HEK293 (cell line): ENCODE data around the gene CACNA2D3.

Experiments
- CTCF ChIA-PET: fragments of 350-600 bp; formaldehyde crosslinking; extraction: SDS; loops from one replicate; lab custom pipeline; 2021; ENCODE audit warnings: antibody characterized with exemption; lab: Yijun Ruan, JAX
- POLR2A ChIA-PET: fragments of 300-600 bp; formaldehyde crosslinking; extraction: SDS; loops from one replicate; lab custom pipeline; 2020; ENCODE audit warnings: antibody characterized with exemption, inconsistent platforms; lab: Yijun Ruan, JAX
- H3K27ac ChIP-seq: fragments of 200-500 bp; sonication (Bioruptor generic); 2 replicates; pipeline ENCODE4 v1.5.1; 2014; ENCODE audit warnings: low read depth, low read length, control low read depth, inconsistent platforms; ENCODE audit errors: extremely low read depth
- H3K36me3 ChIP-seq, 2 experiments: fragments of 200-500 bp in 1 of 2; sonication (Bioruptor generic) in 1 of 2; 1 replicate in 1 of 2; 2 replicates in 1 of 2; pipeline ENCODE4 v1.5.1; 2014 to 2017; ENCODE audit warnings: inconsistent platforms in 2 of 2, low read length in 2 of 2; ENCODE audit not compliant: control insufficient read depth in 2 of 2, insufficient read depth in 1 of 2
- H3K4me1 ChIP-seq: fragments of 200-500 bp; sonication (Bioruptor generic); 2 replicates; pipeline ENCODE4 v1.5.1; 2014; ENCODE audit warnings: mild to moderate bottlenecking, low read length, inconsistent platforms; ENCODE audit not compliant: control insufficient read depth, insufficient read depth
- H3K4me3 ChIP-seq: 2 replicates; pipeline ENCODE4 v1.5.1; 2011; ENCODE audit warnings: low read depth, mild to moderate bottlenecking, control low read depth, low read length, moderate library complexity
- H3K9me3 ChIP-seq: fragments of 200-500 bp; sonication (Bioruptor generic); 2 replicates; pipeline ENCODE4 v1.5.1; 2014; ENCODE audit warnings: low read depth, low read length, inconsistent platforms; ENCODE audit not compliant: control insufficient read depth, insufficient read depth
- HOXC10 ChIP-seq: sonication (generic); formaldehyde crosslinking; IDR thresholded peaks from 2 replicates; pipeline ENCODE4 v1.8.1; 2023; ENCODE audit warnings: mild to moderate bottlenecking, missing genetic modification reagents
- KLF10 ChIP-seq: fragments of 450-650 bp; IDR thresholded peaks from 2 replicates; pipeline ENCODE4 v1.5.1; 2018; ENCODE audit warnings: missing biosample characterization, mild to moderate bottlenecking, missing genetic modification characterization
- RBAK ChIP-seq: fragments of 450-650 bp; formaldehyde crosslinking; IDR thresholded peaks from 2 replicates; pipeline ENCODE4 v1.5.1; 2016; ENCODE audit warnings: missing biosample characterization, missing genetic modification characterization
- SP2 ChIP-seq: fragments of 450-650 bp; formaldehyde crosslinking; IDR thresholded peaks from 2 replicates; pipeline ENCODE4 v1.5.1; 2016; ENCODE audit warnings: missing biosample characterization, missing genetic modification characterization
- ZIC2 ChIP-seq: fragments of 450-650 bp; formaldehyde crosslinking; IDR thresholded peaks from 2 replicates; pipeline ENCODE4 v1.5.1; 2016; ENCODE audit warnings: missing biosample characterization, missing genetic modification characterization
- ZNF114 ChIP-seq: fragments of 450-650 bp; formaldehyde crosslinking; IDR thresholded peaks from 2 replicates; pipeline ENCODE4 v1.5.0; 2017; ENCODE audit warnings: missing biosample characterization, missing genetic modification characterization
- ZNF121 ChIP-seq: fragments of 450-650 bp; formaldehyde crosslinking; IDR thresholded peaks from 2 replicates; pipeline ENCODE4 v1.5.1; 2016; ENCODE audit warnings: missing biosample characterization, missing genetic modification characterization
- ZNF23 ChIP-seq: fragments of 450-650 bp; formaldehyde crosslinking; IDR thresholded peaks from 2 replicates; pipeline ENCODE4 v1.5.1; 2016; ENCODE audit warnings: missing biosample characterization, missing genetic modification characterization, borderline replicate concordance
- ZNF24 ChIP-seq: fragments of 450-650 bp; formaldehyde crosslinking; IDR thresholded peaks from 2 replicates; pipeline ENCODE4 v1.5.1; 2016; ENCODE audit warnings: missing biosample characterization, missing genetic modification characterization
- ZNF521 ChIP-seq: fragments of 450-650 bp; formaldehyde crosslinking; IDR thresholded peaks from 2 replicates; pipeline ENCODE4 v1.5.1; 2017; ENCODE audit warnings: missing biosample characterization, mild to moderate bottlenecking, missing genetic modification characterization
- ZNF560 ChIP-seq: fragments of 450-650 bp; formaldehyde crosslinking; IDR thresholded peaks from 2 replicates; pipeline ENCODE4 v1.5.1; 2017; ENCODE audit warnings: missing biosample characterization, missing genetic modification characterization, borderline replicate concordance
- ZNF768 ChIP-seq: fragments of 450-650 bp; formaldehyde crosslinking; IDR thresholded peaks from 2 replicates; pipeline ENCODE4 v1.5.1; 2018; ENCODE audit warnings: missing biosample characterization, mild to moderate bottlenecking, missing genetic modification characterization
- ZNF776 ChIP-seq: fragments of 450-650 bp; formaldehyde crosslinking; IDR thresholded peaks from 2 replicates; pipeline ENCODE4 v1.5.0; 2017; ENCODE audit warnings: missing biosample characterization, missing genetic modification characterization, borderline replicate concordance
- ZSCAN16 ChIP-seq: fragments of 450-650 bp; formaldehyde crosslinking; IDR thresholded peaks from 2 replicates; pipeline ENCODE4 v1.5.1; 2016; ENCODE audit warnings: missing biosample characterization, missing genetic modification characterization
- TF ChIP-seq, protein P1 (sequence below): fragments of 450-650 bp; formaldehyde crosslinking; IDR thresholded peaks from 2 replicates; pipeline ENCODE4 v1.5.1; 2016; ENCODE audit warnings: missing biosample characterization, missing genetic modification characterization
- TF ChIP-seq, protein P2 (sequence below): fragments of 450-650 bp; formaldehyde crosslinking; IDR thresholded peaks from 2 replicates; pipeline ENCODE4 v1.5.0; 2017; ENCODE audit warnings: missing biosample characterization, missing genetic modification characterization, borderline replicate concordance
- TF ChIP-seq, protein P3 (sequence below): fragments of 450-650 bp; formaldehyde crosslinking; IDR thresholded peaks from 2 replicates; pipeline ENCODE4 v1.5.1; 2016; ENCODE audit warnings: missing biosample characterization, missing genetic modification characterization
- TF ChIP-seq, protein P4 (sequence below): fragments of 450-650 bp; formaldehyde crosslinking; IDR thresholded peaks from 2 replicates; pipeline ENCODE4 v1.5.1; 2016; ENCODE audit warnings: missing biosample characterization, missing genetic modification characterization
- TF ChIP-seq, protein P5 (sequence below): fragments of 450-650 bp; formaldehyde crosslinking; IDR thresholded peaks from 2 replicates; pipeline ENCODE4 v1.5.1; 2017; ENCODE audit warnings: missing biosample characterization, missing genetic modification characterization

The CACNA2D3 gene

DNA sequence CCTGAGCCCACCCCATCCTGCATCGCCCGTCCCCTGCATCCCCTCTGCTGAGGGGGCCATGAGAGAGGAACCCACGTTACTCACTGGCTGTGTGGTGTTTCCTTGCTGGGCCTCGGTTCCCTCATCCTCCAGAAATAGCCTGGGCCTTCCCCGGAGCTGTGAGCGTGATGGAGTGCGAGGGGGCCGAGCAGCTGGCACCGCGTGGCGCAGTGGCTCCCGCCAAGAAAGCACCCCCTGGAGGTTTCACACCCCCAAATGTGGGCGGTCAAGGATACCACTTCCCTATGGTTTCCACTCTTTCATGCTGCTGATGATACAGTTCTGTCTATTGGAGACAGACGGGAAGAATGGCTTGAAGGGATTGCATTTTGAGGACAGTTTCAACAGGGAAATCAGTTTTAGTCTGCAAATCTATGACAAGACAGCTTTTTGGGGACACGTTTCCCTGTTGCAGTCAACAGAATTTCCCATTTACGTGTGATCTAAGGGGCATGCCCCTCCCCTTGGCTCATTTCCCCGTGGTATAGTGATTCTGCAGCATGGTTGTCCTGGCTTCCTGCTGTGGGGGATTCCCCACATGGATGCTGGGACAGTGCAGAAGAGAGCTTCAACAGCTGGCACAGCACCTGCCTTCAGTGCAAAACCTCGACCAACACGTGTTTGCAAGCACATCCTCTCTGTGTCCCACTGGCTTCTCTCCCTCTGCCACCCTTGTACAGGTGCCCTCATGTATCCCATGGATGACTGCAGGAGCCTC is 428.0 kb downstream of the CACNA2D3 start:
- Histone ChIP-seq H3K4me3 (no peak overlapping the region), H3K9me3 (no peaks in the 10 kb centered on the region), H3K27ac (no peak overlapping the region), H3K4me1 (no peaks in the 10 kb centered on the region), H3K36me3 (no peaks in the 10 kb centered on the region)
- no peak for TF ChIP-seq ZNF121
- TF ChIP-seq KLF10 = no peak
- TF ChIP-seq, protein P1, sequence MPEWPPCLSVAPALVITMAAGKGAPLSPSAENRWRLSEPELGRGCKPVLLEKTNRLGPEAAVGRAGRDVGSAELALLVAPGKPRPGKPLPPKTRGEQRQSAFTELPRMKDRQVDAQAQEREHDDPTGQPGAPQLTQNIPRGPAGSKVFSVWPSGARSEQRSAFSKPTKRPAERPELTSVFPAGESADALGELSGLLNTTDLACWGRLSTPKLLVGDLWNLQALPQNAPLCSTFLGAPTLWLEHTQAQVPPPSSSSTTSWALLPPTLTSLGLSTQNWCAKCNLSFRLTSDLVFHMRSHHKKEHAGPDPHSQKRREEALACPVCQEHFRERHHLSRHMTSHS = no peak
- no peak for TF ChIP-seq ZNF24 (tag by site-specific recombination)
- TF ChIP-seq ZNF768 = no peak
- no peak for TF ChIP-seq ZNF23 (tag by site-specific recombination)
- TF ChIP-seq ZNF521 (tag by site-specific recombination) = no peak
- TF ChIP-seq SP2 (tag by site-specific recombination) = no peak
- no peak for TF ChIP-seq HOXC10 (CRISPR knock-in tag)
- no peak for TF ChIP-seq ZSCAN16
- CTCF ChIA-PET = no interaction called here
- POLR2A ChIA-PET = no interaction called here

DNA sequence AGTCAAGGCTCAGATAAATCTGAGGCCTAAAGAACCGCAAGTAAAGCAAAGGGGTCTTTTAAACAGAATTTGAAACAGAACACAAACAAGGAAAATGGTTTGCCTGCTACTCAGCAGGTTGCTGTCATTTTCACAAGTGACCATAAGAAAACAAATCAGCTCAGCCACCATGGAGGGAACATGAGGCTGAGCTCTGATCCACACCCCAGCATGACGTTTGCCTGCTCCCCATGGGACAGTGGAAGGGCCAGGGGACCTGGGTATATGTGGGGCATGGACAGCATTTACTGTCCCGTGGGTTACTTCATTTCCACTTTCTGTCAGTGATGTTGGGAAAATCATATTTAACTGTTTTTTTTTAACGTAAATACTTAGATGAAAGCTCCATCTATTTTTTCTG is 434.3 kb downstream of the CACNA2D3 start:
- Histone ChIP-seq H3K4me1 (peaks cover 6% of the 10 kb centered on the region; the same call in 1 of the 2 replicates), H3K4me3 (no peak overlapping the region), H3K36me3 (no peaks in the 10 kb centered on the region), H3K9me3 (no peaks in the 10 kb centered on the region), H3K27ac (no peak overlapping the region)
- CTCF ChIA-PET = no interaction called here
- POLR2A ChIA-PET = no interaction called here
- no peak for TF ChIP-seq ZSCAN16
- TF ChIP-seq ZNF776 (tag by site-specific recombination) = no peak
- TF ChIP-seq, protein P2, sequence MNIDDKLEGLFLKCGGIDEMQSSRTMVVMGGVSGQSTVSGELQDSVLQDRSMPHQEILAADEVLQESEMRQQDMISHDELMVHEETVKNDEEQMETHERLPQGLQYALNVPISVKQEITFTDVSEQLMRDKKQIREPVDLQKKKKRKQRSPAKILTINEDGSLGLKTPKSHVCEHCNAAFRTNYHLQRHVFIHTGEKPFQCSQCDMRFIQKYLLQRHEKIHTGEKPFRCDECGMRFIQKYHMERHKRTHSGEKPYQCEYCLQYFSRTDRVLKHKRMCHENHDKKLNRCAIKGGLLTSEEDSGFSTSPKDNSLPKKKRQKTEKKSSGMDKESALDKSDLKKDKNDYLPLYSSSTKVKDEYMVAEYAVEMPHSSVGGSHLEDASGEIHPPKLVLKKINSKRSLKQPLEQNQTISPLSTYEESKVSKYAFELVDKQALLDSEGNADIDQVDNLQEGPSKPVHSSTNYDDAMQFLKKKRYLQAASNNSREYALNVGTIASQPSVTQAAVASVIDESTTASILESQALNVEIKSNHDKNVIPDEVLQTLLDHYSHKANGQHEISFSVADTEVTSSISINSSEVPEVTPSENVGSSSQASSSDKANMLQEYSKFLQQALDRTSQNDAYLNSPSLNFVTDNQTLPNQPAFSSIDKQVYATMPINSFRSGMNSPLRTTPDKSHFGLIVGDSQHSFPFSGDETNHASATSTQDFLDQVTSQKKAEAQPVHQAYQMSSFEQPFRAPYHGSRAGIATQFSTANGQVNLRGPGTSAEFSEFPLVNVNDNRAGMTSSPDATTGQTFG (tag by site-specific recombination) = no peak
- TF ChIP-seq, protein P3, sequence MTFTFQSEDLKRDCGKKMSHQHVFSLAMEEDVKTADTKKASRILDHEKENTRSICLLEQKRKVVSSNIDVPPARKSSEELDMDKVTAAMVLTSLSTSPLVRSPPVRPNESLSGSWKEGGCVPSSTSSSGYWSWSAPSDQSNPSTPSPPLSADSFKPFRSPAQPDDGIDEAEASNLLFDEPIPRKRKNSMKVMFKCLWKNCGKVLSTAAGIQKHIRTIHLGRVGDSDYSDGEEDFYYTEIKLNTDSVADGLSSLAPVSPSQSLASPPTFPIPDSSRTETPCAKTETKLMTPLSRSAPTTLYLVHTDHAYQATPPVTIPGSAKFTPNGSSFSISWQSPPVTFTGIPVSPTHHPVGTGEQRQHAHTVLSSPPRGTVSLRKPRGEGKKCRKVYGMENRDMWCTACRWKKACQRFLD = no peak
- no peak for TF ChIP-seq RBAK (tag by site-specific recombination)
- TF ChIP-seq ZIC2 = peak; percentile 67; the same call in 1 of the 2 replicates
- TF ChIP-seq ZNF114 (tag by site-specific recombination) = no peak
- no peak for TF ChIP-seq ZNF560 (tag by site-specific recombination)
- TF ChIP-seq, protein P4, sequence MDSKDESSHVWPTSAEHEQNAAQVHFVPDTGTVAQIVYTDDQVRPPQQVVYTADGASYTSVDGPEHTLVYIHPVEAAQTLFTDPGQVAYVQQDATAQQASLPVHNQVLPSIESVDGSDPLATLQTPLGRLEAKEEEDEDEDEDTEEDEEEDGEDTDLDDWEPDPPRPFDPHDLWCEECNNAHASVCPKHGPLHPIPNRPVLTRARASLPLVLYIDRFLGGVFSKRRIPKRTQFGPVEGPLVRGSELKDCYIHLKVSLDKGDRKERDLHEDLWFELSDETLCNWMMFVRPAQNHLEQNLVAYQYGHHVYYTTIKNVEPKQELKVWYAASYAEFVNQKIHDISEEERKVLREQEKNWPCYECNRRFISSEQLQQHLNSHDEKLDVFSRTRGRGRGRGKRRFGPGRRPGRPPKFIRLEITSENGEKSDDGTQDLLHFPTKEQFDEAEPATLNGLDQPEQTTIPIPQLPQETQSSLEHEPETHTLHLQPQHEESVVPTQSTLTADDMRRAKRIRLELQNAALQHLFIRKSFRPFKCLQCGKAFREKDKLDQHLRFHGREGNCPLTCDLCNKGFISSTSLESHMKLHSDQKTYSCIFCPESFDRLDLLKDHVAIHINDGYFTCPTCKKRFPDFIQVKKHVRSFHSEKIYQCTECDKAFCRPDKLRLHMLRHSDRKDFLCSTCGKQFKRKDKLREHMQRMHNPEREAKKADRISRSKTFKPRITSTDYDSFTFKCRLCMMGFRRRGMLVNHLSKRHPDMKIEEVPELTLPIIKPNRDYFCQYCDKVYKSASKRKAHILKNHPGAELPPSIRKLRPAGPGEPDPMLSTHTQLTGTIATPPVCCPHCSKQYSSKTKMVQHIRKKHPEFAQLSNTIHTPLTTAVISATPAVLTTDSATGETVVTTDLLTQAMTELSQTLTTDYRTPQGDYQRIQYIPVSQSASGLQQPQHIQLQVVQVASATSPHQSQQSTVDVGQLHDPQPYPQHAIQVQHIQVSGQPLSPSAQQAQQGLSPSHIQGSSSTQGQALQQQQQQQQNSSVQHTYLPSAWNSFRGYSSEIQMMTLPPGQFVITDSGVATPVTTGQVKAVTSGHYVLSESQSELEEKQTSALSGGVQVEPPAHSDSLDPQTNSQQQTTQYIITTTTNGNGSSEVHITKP (tag by site-specific recombination) = 0 out of 2 replicates have a peak, but pooled peaks have one; percentile 27
- TF ChIP-seq, protein P5, sequence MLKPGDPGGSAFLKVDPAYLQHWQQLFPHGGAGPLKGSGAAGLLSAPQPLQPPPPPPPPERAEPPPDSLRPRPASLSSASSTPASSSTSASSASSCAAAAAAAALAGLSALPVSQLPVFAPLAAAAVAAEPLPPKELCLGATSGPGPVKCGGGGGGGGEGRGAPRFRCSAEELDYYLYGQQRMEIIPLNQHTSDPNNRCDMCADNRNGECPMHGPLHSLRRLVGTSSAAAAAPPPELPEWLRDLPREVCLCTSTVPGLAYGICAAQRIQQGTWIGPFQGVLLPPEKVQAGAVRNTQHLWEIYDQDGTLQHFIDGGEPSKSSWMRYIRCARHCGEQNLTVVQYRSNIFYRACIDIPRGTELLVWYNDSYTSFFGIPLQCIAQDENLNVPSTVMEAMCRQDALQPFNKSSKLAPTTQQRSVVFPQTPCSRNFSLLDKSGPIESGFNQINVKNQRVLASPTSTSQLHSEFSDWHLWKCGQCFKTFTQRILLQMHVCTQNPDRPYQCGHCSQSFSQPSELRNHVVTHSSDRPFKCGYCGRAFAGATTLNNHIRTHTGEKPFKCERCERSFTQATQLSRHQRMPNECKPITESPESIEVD (tag by site-specific recombination) = 0 out of 2 replicates have a peak, but pooled peaks have one; percentile 13
